SK-N-SH treated with all-trans-retinoic acid at 6 μM for 48 hours (cell line): Measurements from ENCODE around the gene DNAJB8.

Experiments
- ATAC-seq: fragments of 200-7000 bp; cut with Tn5 transposase; 3 replicates; pipeline ENCODE4 v1.9.1; 2020; ENCODE audit warnings: mild to moderate bottlenecking, moderate library complexity
- ARNTL ChIP-seq: fragments of 450-650 bp; formaldehyde crosslinking; IDR thresholded peaks from 2 replicates; pipeline ENCODE4 v1.5.0; 2020; ENCODE audit warnings: low read depth, mild to moderate bottlenecking, moderate library complexity, borderline replicate concordance
- BACH2 ChIP-seq: fragments of 250-450 bp; sonication (Bioruptor Pico); IDR thresholded peaks from 2 replicates; pipeline ENCODE4 v1.9.0; 2021; ENCODE audit warnings: mild to moderate bottlenecking, borderline replicate concordance
- CSDC2 ChIP-seq: fragments of 250-450 bp; sonication (Bioruptor Pico); IDR thresholded peaks from 2 replicates; pipeline ENCODE4 v1.5.0; 2020; ENCODE audit warnings: mild to moderate bottlenecking, moderate library complexity
- CSRNP3 ChIP-seq: fragments of 250-450 bp; sonication (Bioruptor Pico); IDR thresholded peaks from 2 replicates; pipeline ENCODE4 v1.5.1; 2021; ENCODE audit warnings: mild to moderate bottlenecking, moderate library complexity
- ESRRG ChIP-seq: fragments of 250-450 bp; sonication (Bioruptor Pico); IDR thresholded peaks from 2 replicates; pipeline ENCODE4 v1.6.1; 2021; ENCODE audit warnings: mild to moderate bottlenecking
- GLIS3 ChIP-seq: fragments of 250-450 bp; sonication (Bioruptor Pico); IDR thresholded peaks from 2 replicates; pipeline ENCODE4 v1.5.0; 2020; ENCODE audit warnings: mild to moderate bottlenecking, moderate library complexity
- ISL1 ChIP-seq: fragments of 250-450 bp; sonication (Bioruptor Pico); IDR thresholded peaks from 2 replicates; pipeline ENCODE4 v2.1.2; 2022; ENCODE audit warnings: mild to moderate bottlenecking, moderate library complexity
- OSR1 ChIP-seq: fragments of 250-450 bp; sonication (Bioruptor Pico); IDR thresholded peaks from 2 replicates; pipeline ENCODE4 v1.8.0; 2022; ENCODE audit warnings: moderate library complexity, mild to moderate bottlenecking, inconsistent platforms
- PPARA ChIP-seq: fragments of 250-450 bp; sonication (Bioruptor Pico); IDR thresholded peaks from 2 replicates; pipeline ENCODE4 v1.5.0; 2020; ENCODE audit warnings: mild to moderate bottlenecking, borderline replicate concordance
- RARB ChIP-seq: fragments of 250-450 bp; sonication (Bioruptor Pico); IDR thresholded peaks from 2 replicates; pipeline ENCODE4 v1.8.0; 2021; ENCODE audit warnings: mild to moderate bottlenecking, moderate library complexity
- SNAI2 ChIP-seq: fragments of 250-450 bp; sonication (Bioruptor Pico); IDR thresholded peaks from 2 replicates; pipeline ENCODE4 v1.5.0; 2020; ENCODE audit warnings: mild to moderate bottlenecking, moderate library complexity
- TCF4 ChIP-seq: fragments of 250-450 bp; sonication (Bioruptor Pico); IDR thresholded peaks from 2 replicates; pipeline ENCODE4 v1.8.0; 2021; ENCODE audit warnings: mild to moderate bottlenecking, moderate library complexity, borderline replicate concordance
- TOX ChIP-seq: fragments of 250-450 bp; sonication (Bioruptor Pico); IDR thresholded peaks from 2 replicates; pipeline ENCODE4 v1.8.0; 2021; ENCODE audit warnings: mild to moderate bottlenecking, moderate library complexity, borderline replicate concordance
- TSHZ2 ChIP-seq: fragments of 250-450 bp; sonication (Bioruptor Pico); IDR thresholded peaks from 2 replicates; pipeline ENCODE4 v1.5.0; 2020; ENCODE audit warnings: mild to moderate bottlenecking, moderate library complexity
- ZC3H10 ChIP-seq: fragments of 250-450 bp; sonication (Bioruptor Pico); IDR thresholded peaks from 2 replicates; pipeline ENCODE4 v1.5.1; 2021; ENCODE audit warnings: mild to moderate bottlenecking, moderate library complexity
- ZFP30 ChIP-seq: fragments of 450-650 bp; formaldehyde crosslinking; IDR thresholded peaks from 2 replicates; pipeline ENCODE4 v1.5.0; 2022; ENCODE audit warnings: mild to moderate bottlenecking, moderate library complexity
- ZNF565 ChIP-seq: fragments of 450-650 bp; formaldehyde crosslinking; conservative IDR thresholded peaks from 2 replicates; pipeline ENCODE4 v1.5.0; 2020; ENCODE audit warnings: low read depth, mild to moderate bottlenecking, moderate library complexity
- ZNF70 ChIP-seq: fragments of 450-650 bp; formaldehyde crosslinking; IDR thresholded peaks from 2 replicates; pipeline ENCODE4 v1.5.0; 2020; ENCODE audit warnings: mild to moderate bottlenecking, moderate library complexity
- ZNF8 ChIP-seq: fragments of 450-650 bp; formaldehyde crosslinking; IDR thresholded peaks from 2 replicates; pipeline ENCODE4 v1.5.0; 2020; ENCODE audit warnings: mild to moderate bottlenecking, moderate library complexity
- TF ChIP-seq, protein P1 (sequence below): fragments of 250-450 bp; sonication (Bioruptor Pico); IDR thresholded peaks from 2 replicates; pipeline ENCODE4 v1.8.0; 2020; ENCODE audit warnings: mild to moderate bottlenecking, moderate library complexity, borderline replicate concordance

DNAJB8 gene

DNA sequence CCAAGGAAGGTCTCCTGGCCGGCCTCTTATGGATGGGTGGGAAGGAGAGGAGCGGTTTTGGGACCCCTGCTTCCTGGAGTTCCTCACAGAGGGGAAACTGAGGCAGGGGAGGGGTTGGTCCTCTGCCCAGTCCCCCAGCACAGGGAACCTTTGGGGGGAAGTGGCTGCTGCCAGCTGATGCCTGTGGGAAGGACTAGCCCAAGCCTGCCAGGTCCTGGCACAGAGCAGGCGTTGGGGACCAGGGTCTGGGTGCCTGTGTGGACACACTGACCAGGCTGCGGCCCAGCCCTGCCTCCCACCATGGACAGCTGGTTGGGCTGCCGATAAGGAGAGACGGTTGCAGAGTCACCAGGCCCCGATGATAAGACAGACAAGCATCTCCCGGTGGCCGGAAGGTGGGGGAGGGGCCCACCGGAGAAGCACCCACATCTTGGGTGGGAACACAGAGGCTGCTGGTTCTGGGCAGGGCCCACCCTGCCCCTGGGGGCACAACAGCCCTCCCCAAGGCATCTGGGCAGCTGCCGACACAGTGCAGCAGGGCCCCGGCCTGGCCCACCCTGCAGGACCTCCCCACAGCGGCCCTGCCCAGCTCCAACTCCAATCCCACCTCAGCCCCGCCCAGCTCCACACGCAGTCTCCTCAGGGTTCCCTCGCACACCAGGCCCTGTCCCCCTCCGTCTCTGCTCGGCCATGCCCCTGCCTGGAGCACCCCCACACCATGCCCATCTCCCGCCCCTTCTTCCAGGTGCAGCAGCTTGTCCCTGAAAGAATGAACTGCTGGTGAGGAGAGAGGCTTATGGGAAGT, 50.7 kb downstream of the DNAJB8 start:
- peak; percentile 97 for TF ChIP-seq TSHZ2 (CRISPR knock-in tag)
- TF ChIP-seq RARB (CRISPR knock-in tag): no peak
- TF ChIP-seq ZFP30 (CRISPR knock-in tag): 0 out of 2 replicates have a peak, but pooled peaks have one; percentile 17
- TF ChIP-seq, protein P1, sequence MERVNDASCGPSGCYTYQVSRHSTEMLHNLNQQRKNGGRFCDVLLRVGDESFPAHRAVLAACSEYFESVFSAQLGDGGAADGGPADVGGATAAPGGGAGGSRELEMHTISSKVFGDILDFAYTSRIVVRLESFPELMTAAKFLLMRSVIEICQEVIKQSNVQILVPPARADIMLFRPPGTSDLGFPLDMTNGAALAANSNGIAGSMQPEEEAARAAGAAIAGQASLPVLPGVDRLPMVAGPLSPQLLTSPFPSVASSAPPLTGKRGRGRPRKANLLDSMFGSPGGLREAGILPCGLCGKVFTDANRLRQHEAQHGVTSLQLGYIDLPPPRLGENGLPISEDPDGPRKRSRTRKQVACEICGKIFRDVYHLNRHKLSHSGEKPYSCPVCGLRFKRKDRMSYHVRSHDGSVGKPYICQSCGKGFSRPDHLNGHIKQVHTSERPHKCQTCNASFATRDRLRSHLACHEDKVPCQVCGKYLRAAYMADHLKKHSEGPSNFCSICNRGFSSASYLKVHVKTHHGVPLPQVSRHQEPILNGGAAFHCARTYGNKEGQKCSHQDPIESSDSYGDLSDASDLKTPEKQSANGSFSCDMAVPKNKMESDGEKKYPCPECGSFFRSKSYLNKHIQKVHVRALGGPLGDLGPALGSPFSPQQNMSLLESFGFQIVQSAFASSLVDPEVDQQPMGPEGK (CRISPR knock-in tag): no peak
- TF ChIP-seq ARNTL (CRISPR knock-in tag): no peak
- 0 out of 2 replicates have a peak, but pooled peaks have one; percentile 44 for TF ChIP-seq ZNF8 (CRISPR knock-in tag)
- TF ChIP-seq TCF4 (CRISPR knock-in tag): peak; percentile 95
- 0 out of 2 replicates have a peak, but pooled peaks have one; percentile 22 for TF ChIP-seq ZNF565 (CRISPR knock-in tag)
- ATAC-seq: peak; percentile 32; the same call in 1 of the 3 replicates

DNA sequence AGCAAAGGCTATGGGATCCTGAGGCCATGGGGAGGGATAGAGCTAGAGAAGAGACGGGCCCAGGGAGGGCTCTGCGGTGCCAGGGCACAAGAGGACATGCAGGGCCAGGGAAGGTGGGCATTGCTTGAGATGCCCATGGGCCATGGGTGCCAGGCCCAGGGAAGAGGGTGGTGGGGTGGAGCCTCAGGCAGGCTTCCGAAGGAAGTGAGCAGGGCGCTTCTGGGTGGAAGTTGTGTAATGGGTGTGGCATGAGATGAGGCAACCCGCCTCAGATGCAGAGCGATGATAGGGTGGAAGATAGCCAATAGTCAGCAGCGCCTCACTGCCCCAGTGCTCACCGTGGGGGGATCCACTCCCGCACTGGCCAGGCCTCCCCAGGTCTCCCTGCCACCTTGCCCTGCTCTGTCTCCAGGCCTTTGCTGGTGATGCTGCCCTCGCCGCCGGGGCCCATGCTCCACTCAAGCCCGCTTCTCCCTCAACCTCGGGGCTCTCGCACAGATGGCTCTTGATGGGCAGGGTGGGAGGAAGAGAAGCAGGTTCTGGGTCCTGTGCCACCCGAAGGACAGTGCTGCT, 51.4 kb downstream of the DNAJB8 start:
- ATAC-seq: no peak
- no peak for TF ChIP-seq ISL1
- TF ChIP-seq ARNTL (CRISPR knock-in tag): no peak
- no peak for TF ChIP-seq GLIS3 (CRISPR knock-in tag)
- no peak for TF ChIP-seq OSR1 (CRISPR knock-in tag)
- TF ChIP-seq ZC3H10 (CRISPR knock-in tag): no peak
- TF ChIP-seq ESRRG (CRISPR knock-in tag): no peak
- TF ChIP-seq ZNF70 (CRISPR knock-in tag): no peak
- TF ChIP-seq, protein P1 (CRISPR knock-in tag): no peak
- TF ChIP-seq TOX (CRISPR knock-in tag): no peak
- TF ChIP-seq, all 23 proteins: peak for 0

DNA sequence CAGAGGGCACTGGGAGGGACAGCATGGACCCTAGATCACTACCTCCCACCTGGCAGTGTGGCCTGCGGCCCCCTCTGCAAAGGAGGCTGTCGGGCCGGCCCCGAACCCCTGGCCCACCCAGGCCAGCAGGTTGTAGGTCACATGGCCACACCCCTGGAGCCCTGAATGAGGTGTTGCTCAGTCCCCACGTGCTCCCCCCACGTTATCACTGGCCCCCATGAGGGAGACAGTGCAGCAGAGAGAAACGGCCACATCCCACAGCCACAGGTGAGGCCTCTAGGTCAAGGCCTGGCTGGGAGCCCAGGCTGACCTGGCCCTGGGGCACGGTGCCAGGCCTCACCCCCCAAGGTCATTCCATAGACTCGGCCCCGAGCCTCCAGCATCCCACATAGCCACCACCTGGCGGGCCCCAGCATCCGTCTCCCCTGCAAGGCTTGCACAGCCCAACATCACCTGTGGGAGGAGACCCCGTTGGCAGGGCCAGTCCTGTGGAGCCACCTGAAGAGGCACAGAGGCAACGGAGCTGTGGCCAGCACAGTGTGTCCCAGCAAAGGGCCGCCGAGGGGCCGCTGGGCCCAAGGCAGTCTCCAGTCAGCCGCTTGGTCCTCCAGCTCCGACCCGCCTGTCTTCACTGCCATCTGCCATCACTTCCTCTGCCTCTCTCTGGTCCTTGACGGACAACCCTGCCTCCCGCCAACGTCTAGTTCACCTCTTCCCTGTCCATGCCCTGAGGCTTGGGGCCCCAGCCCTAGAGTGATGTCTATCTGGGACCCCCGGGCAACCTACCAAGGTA, 53.1 kb downstream of the DNAJB8 start:
- no peak for ATAC-seq
- TF ChIP-seq ESRRG (CRISPR knock-in tag) (no peak), ZNF8 (CRISPR knock-in tag) (no peak), TSHZ2 (CRISPR knock-in tag) (no peak), OSR1 (CRISPR knock-in tag) (no peak), TCF4 (CRISPR knock-in tag) (no peak), BACH2 (CRISPR knock-in tag) (no peak), ZFP30 (CRISPR knock-in tag) (no peak), CSRNP3 (no peak), ARNTL (CRISPR knock-in tag) (no peak), TOX (CRISPR knock-in tag) (no peak), ZC3H10 (CRISPR knock-in tag) (no peak), PPARA (CRISPR knock-in tag) (no peak), CSDC2 (CRISPR knock-in tag) (no peak), GLIS3 (CRISPR knock-in tag) (no peak), SNAI2 (CRISPR knock-in tag) (no peak)
- TF ChIP-seq, protein P1 (CRISPR knock-in tag): no peak
